CD8-positive, alpha-beta memory T cell (primary cell): ENCODE data around the gene C1QTNF7. TPM values are rescaled to one million over a fixed set of nuclear protein-coding genes. Genes with fewer than 3 reads are reported as not detected.
A peak's percentile ranks its signal among the peaks of the same experiment; 100 is the strongest.

Experiments used
- CTCF ChIA-PET: fragments of 350-600 bp; sonication (Branson Sonifier 250); formaldehyde crosslinking; loops from one replicate; lab custom pipeline; 2021; ENCODE audit warnings: antibody characterized with exemption; lab: Charles Lee
- POLR2A ChIA-PET: fragments of 350-600 bp; sonication (Branson Sonifier 250); formaldehyde crosslinking; loops from one replicate; lab custom pipeline; 2021; ENCODE audit warnings: antibody characterized with exemption; lab: Charles Lee
- DNase-seq, 5 donors: peaks; one replicate each; pipeline versions ENCODE4 v3.0.0 to v3.0.0-alpha.2; 2020 to 2022; ENCODE audit warnings: mixed read lengths in 1 of 5
- H3K27ac ChIP-seq: one replicate; pipeline ENCODE4 v1.7.0; 2013; ENCODE audit warnings: low read depth, mild to moderate bottlenecking, low read length, moderate library complexity
- H3K27me3 ChIP-seq: 2 replicates; pipeline ENCODE4 v1.7.0; 2013; ENCODE audit warnings: low read length, mild to moderate bottlenecking; ENCODE audit not compliant: insufficient read depth, poor library complexity, severe bottlenecking
- H3K36me3 ChIP-seq: 2 replicates; pipeline ENCODE4 v1.7.0; 2013; ENCODE audit warnings: mild to moderate bottlenecking, low read length, moderate library complexity; ENCODE audit not compliant: insufficient read depth
- H3K4me1 ChIP-seq: 2 replicates; pipeline ENCODE4 v1.7.0; 2013; ENCODE audit warnings: mild to moderate bottlenecking, low read length, moderate library complexity; ENCODE audit not compliant: insufficient read depth
- H3K4me3 ChIP-seq: 2 replicates; pipeline ENCODE4 v1.7.0; 2013; ENCODE audit warnings: mild to moderate bottlenecking, low read length
- H3K9me3 ChIP-seq: 2 replicates; pipeline ENCODE4 v1.7.0; 2013; ENCODE audit warnings: mild to moderate bottlenecking, low read length
- H3K27ac Mint-ChIP-seq, 8 donors: one replicate each; pipeline ENCODE4 v1.8.0; 2020 to 2021; ENCODE audit warnings: mixed read lengths in 8 of 8, mild to moderate bottlenecking in 6 of 8, inconsistent platforms in 3 of 8, moderate library complexity in 3 of 8
- H3K27me3 Mint-ChIP-seq, 2 donors: one replicate each; pipeline ENCODE4 v1.8.0; 2020 to 2021; ENCODE audit warnings: mixed read lengths in 2 of 2, mild to moderate bottlenecking in 1 of 2, moderate library complexity in 1 of 2
- H3K36me3 Mint-ChIP-seq, 3 donors: one replicate each; pipeline ENCODE4 v1.8.0; 2020 to 2021; ENCODE audit warnings: mixed read lengths in 3 of 3, inconsistent platforms in 1 of 3, mild to moderate bottlenecking in 1 of 3
- H3K4me1 Mint-ChIP-seq, 3 donors: one replicate each; pipeline ENCODE4 v1.8.0; 2020 to 2021; ENCODE audit warnings: mixed read lengths in 3 of 3, inconsistent platforms in 1 of 3, mild to moderate bottlenecking in 1 of 3
- H3K4me3 Mint-ChIP-seq, 7 donors: one replicate each; pipeline ENCODE4 v1.8.0; 2020 to 2021; ENCODE audit warnings: mixed read lengths in 7 of 7, mild to moderate bottlenecking in 6 of 7, moderate library complexity in 4 of 7, inconsistent platforms in 2 of 7
- H3K9me3 Mint-ChIP-seq, 5 donors: one replicate each; pipeline ENCODE4 v1.8.0; 2020 to 2022; ENCODE audit warnings: mixed read lengths in 5 of 5, mild to moderate bottlenecking in 3 of 5, moderate library complexity in 2 of 5, inconsistent platforms in 1 of 5
- polyA plus RNA-seq: library from polyadenylated mRNA; unstranded; fragments of 300-500 nt; fragmentation: Illumina TruSeq; gene quantifications from one replicate; pipeline ENCODE4 v1.2.3, GENCODE V29; 2021
- total RNA-seq, 2 experiments: library from RNA; stranded (reverse); gene quantifications; one replicate each; pipeline ENCODE4 v1.2.3, GENCODE V29; 2021

The C1QTNF7 gene
- total and polyA plus RNA-seq, 3 experiments from 2014 or later: not detected

DNA sequence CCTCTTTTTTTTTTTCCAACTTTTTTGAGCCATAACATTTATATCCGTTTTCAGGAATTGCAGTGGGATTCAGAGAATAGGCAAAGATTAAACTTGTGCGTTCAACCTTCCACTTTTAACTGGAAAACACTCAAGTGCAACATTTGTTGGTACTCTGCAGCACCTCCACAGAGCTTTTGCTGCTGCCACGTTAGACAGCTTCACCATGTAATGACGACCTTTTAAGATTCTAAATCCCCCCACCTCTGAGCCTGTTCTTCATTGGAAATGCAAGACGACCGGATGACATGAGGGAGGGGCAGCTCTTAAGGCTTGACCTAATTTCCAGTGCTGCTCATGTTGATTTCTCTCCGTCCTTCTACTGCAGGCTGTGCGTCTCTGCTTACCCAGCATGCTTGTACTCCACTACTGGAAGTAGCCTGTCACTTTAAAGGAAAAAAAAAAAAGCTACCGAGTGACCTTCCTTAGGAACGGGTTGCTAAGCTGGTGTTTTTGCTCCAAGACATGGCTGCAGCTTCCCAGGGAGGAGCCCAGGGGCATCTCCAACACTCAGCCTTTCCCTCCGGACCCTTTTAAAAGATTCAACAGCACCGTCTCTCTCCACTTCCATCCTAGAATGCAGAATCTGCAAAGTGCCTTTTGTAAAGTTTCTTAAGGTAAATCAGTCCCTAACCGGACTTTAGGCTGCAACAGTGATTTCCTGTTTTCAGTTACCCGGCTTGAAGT, 41.7 kb downstream of the C1QTNF7 start, which contains the start of gene CC2D2A:
Gene CC2D2A (plus strand): TSS at position 481 of the 726 bp plus-strand sequence. CDS start 6,051 bp downstream, outside the sequence.
- ChIA-PET CTCF (interaction anchor here (6.1 kb wide), 1 partner anchor 12 kb away, joined by 33 read pairs; no protein-coding TSS in a partner anchor), POLR2A (interaction anchor here (0.6 kb wide), 1 partner anchor 1812 kb away, joined by 9 read pairs; no protein-coding TSS in a partner anchor)
- Mint-ChIP-seq H3K27me3 (peaks cover 4 to 8% of the 10 kb centered on the region in 2 donors), H3K9me3 (no peaks in the 10 kb centered on the region), H3K4me3 (peak within 1 kb of the TSS; percentile 4 to 78 (median 64)), H3K4me1 (peaks cover 10 to 14% (median 10%) of the 10 kb centered on the region in 3 donors), H3K27ac (peak within 1 kb of the TSS in 3 of 8 donors; percentile 9 to 35 (median 22)), H3K36me3 (no peaks in the 10 kb centered on the region)
- Histone ChIP-seq H3K9me3 (no peaks in the 10 kb centered on the region), H3K36me3 (no peaks in the 10 kb centered on the region), H3K27me3 (no peaks in the 10 kb centered on the region), H3K4me3 (peak within 1 kb of the TSS; percentile 13), H3K4me1 (peaks cover 9% of the 10 kb centered on the region), H3K27ac (no peak within 1 kb of the TSS)
- DNase-seq: no peak

DNA sequence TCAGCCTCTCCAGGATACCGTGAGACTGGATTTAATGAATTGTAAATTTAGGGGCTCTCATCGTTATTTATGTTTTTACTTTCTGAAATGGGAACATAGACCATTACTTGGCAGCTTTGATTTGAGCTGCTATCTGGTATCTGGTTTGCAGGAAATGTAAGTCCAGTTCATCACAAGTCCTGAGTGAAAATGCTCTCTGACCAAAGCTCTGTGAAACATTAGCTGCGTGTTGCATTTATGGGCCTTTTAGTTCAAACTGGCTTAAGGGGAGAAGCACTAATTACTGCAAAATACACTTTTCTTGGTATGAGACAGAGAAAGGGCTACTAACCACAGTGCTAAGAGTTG, 42.3 kb downstream of the C1QTNF7 start:
- Histone ChIP-seq H3K36me3 (no peaks in the 10 kb centered on the region), H3K27ac (no peak overlapping the region), H3K4me1 (peaks cover 9% of the 10 kb centered on the region), H3K9me3 (no peaks in the 10 kb centered on the region), H3K4me3 (no peak overlapping the region), H3K27me3 (no peaks in the 10 kb centered on the region)
- no peaks in the 10 kb centered on the region for H3K9me3 Mint-ChIP-seq
- no peak for DNase-seq
- ChIA-PET POLR2A (no interaction called here), CTCF (interaction anchor here (6.1 kb wide), 1 partner anchor 13 kb away, joined by 33 read pairs; no protein-coding TSS in a partner anchor)
- no peaks in the 10 kb centered on the region for H3K36me3 Mint-ChIP-seq
- peak overlapping the region; percentile 4 to 78 (median 64) for H3K4me3 Mint-ChIP-seq
- peaks cover 10 to 14% (median 10%) of the 10 kb centered on the region in 3 donors for H3K4me1 Mint-ChIP-seq
- peaks cover 4 to 8% of the 10 kb centered on the region in 2 donors for H3K27me3 Mint-ChIP-seq
- peak overlapping the region in 2 of 8 donors; percentile 9 to 22 for H3K27ac Mint-ChIP-seq

DNA sequence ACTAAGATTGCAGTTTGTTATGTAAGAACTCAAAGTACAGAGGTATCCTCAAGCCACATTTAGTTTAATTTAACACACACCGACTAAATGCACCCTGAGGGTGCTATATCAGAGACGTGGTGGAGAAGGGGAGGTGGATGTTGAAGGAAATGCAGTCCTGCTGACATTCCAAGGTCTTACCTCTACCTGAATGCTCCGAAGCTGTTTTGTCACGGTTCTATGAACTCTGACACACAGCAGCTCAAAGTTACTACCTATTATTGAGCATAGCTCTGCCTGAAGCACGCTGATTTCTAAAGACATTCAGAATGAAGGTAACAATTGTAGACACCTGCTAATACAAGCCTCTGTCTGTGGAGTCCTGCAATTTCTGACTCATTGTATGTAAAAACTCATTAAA, 48.6 kb downstream of the C1QTNF7 start:
- Mint-ChIP-seq H3K36me3 (peaks cover 0 to 2% (median 0%) of the 10 kb centered on the region in 3 donors), H3K9me3 (no peaks in the 10 kb centered on the region), H3K27me3 (peaks cover 0 to 2% of the 10 kb centered on the region in 2 donors), H3K27ac (no peak overlapping the region), H3K4me1 (no peaks in the 10 kb centered on the region), H3K4me3 (no peak overlapping the region)
- Histone ChIP-seq H3K9me3 (no peaks in the 10 kb centered on the region), H3K36me3 (no peaks in the 10 kb centered on the region), H3K4me3 (no peak overlapping the region), H3K4me1 (no peaks in the 10 kb centered on the region), H3K27me3 (no peaks in the 10 kb centered on the region), H3K27ac (no peak overlapping the region)
- CTCF ChIA-PET: interaction anchor here (1.5 kb wide), 1 partner anchor 19 kb away, joined by 7 read pairs; no protein-coding TSS in a partner anchor
- POLR2A ChIA-PET: no interaction called here
- no peak for DNase-seq

DNA sequence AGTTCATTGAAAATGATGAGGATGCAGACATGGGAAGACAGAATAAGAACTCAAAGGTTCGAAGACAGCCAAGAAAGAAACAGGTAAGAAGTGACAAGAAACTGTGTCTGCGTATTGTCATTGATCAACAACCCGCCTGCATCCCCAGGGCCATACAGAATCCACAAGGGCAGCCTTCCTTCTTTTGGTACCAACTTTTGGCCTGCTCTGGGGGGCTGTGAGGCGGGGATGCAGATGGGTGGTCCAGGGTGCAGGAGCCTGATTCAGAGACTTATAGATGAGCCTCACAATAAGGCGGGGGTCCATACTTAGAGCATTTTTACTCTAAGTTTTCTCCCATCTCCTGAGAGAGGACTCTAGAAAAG, 50.9 kb downstream of the C1QTNF7 start:
- Histone ChIP-seq H3K4me1 (no peaks in the 10 kb centered on the region), H3K36me3 (no peaks in the 10 kb centered on the region), H3K9me3 (no peaks in the 10 kb centered on the region), H3K27me3 (no peaks in the 10 kb centered on the region), H3K27ac (no peak overlapping the region), H3K4me3 (no peak overlapping the region)
- no peak for DNase-seq
- peaks cover 0 to 2% (median 0%) of the 10 kb centered on the region in 5 donors for H3K9me3 Mint-ChIP-seq
- H3K36me3 Mint-ChIP-seq: peaks cover 0 to 2% (median under 1%) of the 10 kb centered on the region in 3 donors
- H3K27me3 Mint-ChIP-seq: peaks cover 0 to 2% of the 10 kb centered on the region in 2 donors
- no peak overlapping the region for H3K4me3 Mint-ChIP-seq
- CTCF ChIA-PET: no interaction called here
- POLR2A ChIA-PET: no interaction called here
- H3K27ac Mint-ChIP-seq: no peak overlapping the region
- no peaks in the 10 kb centered on the region for H3K4me1 Mint-ChIP-seq

- Mint-ChIP-seq H3K4me3 (no peak overlapping the region), H3K27me3 (peaks cover 0 to 2% of the 10 kb centered on the region in 2 donors), H3K9me3 (peaks cover 0 to 4% (median 4%) of the 10 kb centered on the region in 5 donors), H3K36me3 (peaks cover 0 to 6% (median 2%) of the 10 kb centered on the region in 3 donors), H3K4me1 (no peaks in the 10 kb centered on the region), H3K27ac (no peak overlapping the region)
- no peak overlapping the region for H3K27ac ChIP-seq
- H3K36me3 ChIP-seq: no peaks in the 10 kb centered on the region
- DNase-seq: no peak
- H3K4me3 ChIP-seq: no peak overlapping the region
- ChIA-PET CTCF (no interaction called here), POLR2A (no interaction called here)
- no peaks in the 10 kb centered on the region for H3K4me1 ChIP-seq
- H3K9me3 ChIP-seq: no peaks in the 10 kb centered on the region
- no peaks in the 10 kb centered on the region for H3K27me3 ChIP-seq
Observed at GRCh38 chr4:15479089-15479912, 51.5 kb downstream of the C1QTNF7 start.

DNA sequence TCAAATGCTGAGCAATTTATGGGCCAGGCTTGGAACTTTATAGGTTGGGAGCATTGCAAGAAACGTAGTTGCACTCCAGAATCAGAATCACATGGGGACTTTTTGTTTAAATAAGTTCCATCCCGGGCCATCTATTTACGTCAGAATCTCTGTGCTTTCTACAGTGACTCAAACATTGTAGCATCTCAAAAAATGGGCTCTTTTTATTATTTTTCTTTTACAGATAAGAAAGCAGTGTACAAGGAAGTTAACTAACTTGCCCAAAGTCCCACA, 52.0 kb downstream of the C1QTNF7 start:
- Histone ChIP-seq H3K4me1 (no peaks in the 10 kb centered on the region), H3K27me3 (no peaks in the 10 kb centered on the region), H3K27ac (no peak overlapping the region), H3K9me3 (no peaks in the 10 kb centered on the region), H3K36me3 (no peaks in the 10 kb centered on the region), H3K4me3 (no peak overlapping the region)
- H3K27ac Mint-ChIP-seq: no peak overlapping the region
- peaks cover 0 to 2% of the 10 kb centered on the region in 2 donors for H3K27me3 Mint-ChIP-seq
- ChIA-PET POLR2A (no interaction called here), CTCF (no interaction called here)
- peaks cover 0 to 11% (median 2%) of the 10 kb centered on the region in 3 donors for H3K36me3 Mint-ChIP-seq
- peaks cover 0 to 6% (median 4%) of the 10 kb centered on the region in 5 donors for H3K9me3 Mint-ChIP-seq
- DNase-seq: no peak
- no peak overlapping the region for H3K4me3 Mint-ChIP-seq
- H3K4me1 Mint-ChIP-seq: no peaks in the 10 kb centered on the region

DNA sequence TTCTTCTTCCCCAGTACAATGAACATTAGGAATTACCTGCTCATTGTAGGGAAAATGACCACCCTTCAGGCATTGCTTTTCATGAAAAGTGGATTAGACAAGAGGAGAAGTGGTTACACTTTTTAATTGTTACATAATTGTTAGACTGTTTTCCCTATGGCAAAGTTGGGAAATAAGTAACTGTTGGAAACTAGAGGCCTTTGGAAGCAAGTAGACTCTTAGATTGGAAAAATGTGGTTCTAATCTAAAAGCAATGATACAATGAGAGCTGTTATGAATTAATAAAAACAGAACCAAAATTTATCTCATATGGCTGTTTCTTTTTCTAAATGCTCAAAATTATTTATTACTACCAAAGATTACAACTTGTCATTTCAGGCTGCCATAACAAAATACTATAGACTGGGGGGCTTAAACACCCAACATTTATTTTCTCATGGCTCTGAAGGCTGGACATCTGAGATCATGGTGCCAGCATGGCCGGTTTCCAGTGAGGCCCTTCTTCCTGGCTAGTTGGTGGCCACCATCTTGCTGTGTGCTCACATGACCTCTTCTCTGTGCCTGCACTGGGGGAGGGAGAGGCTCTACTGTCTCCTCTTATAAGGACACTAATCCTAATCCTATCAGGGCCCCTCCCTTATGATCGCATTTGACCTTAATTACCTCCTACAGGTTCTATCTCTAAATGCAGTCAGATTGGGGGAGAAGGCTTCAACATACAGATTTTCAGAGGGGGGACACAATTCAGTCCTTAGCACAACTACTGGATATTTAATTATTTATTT, 54.3 kb downstream of the C1QTNF7 start:
- Histone ChIP-seq H3K4me3 (no peak overlapping the region), H3K27ac (no peak overlapping the region), H3K27me3 (no peaks in the 10 kb centered on the region), H3K9me3 (no peaks in the 10 kb centered on the region), H3K4me1 (no peaks in the 10 kb centered on the region), H3K36me3 (no peaks in the 10 kb centered on the region)
- no peak overlapping the region for H3K27ac Mint-ChIP-seq
- no peaks in the 10 kb centered on the region for H3K4me1 Mint-ChIP-seq
- ChIA-PET CTCF (no interaction called here), POLR2A (no interaction called here)
- H3K36me3 Mint-ChIP-seq: peaks cover 0 to 24% (median 2%) of the 10 kb centered on the region in 3 donors
- H3K27me3 Mint-ChIP-seq: peaks cover 0 to 3% of the 10 kb centered on the region in 2 donors
- H3K9me3 Mint-ChIP-seq: peaks cover 15 to 22% (median 16%) of the 10 kb centered on the region in 5 donors
- no peak for DNase-seq
- H3K4me3 Mint-ChIP-seq: no peak overlapping the region
